NCI-H526 treated with DMSO at 0.1 percent for 48 hours (cell line): ENCODE data around the gene PHLDA3.
"Not testable (repeated sequence)": the region's sequence is repeated elsewhere in the genome, so short reads cannot be mapped to it uniquely, and the experiment has no call there.

Experiments
- DNase-seq: peaks from one replicate; lab custom pipeline; 2025; lab: John Stamatoyannopoulos, UW

Gene PHLDA3

DNA sequence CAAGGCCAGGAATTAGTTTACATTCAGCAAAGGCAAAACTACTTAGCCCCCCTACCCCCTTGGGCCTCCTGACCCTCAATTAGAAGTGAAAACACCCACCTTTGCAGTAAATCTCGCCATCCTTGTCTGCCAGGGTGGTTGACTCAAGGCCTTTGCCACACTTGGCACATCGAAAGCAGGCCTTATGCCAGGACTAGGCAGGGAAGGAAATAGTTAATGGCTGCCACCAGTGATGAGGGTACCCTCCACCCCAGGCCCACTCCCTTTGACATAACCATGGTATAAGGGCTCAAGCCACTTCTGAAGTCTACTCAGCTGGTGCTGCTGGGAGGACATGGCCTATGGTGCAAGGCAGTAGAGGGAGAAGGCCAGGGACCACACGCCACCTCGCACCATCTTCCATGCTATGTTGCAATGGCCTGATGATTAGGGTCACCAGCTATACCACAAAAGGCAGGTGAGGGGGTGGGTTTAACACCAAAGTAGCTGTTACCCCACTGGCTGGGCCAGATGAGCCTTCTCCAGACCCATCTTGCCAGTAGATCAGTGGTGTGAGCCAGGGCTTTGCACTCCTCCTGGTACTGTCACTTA is 16.3 kb upstream of the PHLDA3 start:
- no peak for DNase-seq

DNA sequence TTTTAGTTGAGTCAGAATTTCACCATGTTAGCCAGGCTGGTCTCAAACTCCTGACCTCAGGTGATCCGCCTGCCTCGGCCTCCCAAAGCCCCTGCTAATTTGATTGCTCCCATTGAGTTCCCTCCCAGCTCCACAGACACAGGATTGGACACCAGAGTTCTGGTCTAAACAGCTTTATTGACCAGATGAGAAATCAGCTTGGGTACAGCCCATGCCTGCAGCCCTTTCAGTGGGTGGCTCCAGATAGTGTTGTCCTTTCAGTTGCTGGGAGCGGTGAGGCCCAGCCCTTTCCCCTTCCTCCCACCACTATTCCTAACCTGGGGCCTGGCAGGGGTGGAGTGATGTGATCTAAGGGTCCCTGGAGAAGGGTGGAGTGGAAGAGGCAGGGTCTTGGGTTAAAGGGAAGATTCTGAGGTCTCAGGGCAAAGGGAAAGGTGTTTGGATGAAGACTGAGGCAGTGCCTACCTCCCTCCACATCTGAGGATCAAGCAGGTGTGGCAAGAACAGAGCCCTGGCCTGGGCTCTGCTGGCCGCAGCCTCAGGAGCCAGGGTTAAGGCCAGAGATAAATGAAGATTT is 14.5 kb upstream of the PHLDA3 start:
- DNase-seq, result no peak

GRCh38 chr1:201482755-201483154 is 13.8 kb upstream of the PHLDA3 start:
- no peak for DNase-seq

- DNase-seq, result peak; percentile 56
These were observed 12.9 kb upstream of the PHLDA3 start for GRCh38 chr1:201481761-201482493.

- no peak for DNase-seq
These were observed 12.0 kb upstream of the PHLDA3 start for GRCh38 chr1:201481004-201481380.

DNA sequence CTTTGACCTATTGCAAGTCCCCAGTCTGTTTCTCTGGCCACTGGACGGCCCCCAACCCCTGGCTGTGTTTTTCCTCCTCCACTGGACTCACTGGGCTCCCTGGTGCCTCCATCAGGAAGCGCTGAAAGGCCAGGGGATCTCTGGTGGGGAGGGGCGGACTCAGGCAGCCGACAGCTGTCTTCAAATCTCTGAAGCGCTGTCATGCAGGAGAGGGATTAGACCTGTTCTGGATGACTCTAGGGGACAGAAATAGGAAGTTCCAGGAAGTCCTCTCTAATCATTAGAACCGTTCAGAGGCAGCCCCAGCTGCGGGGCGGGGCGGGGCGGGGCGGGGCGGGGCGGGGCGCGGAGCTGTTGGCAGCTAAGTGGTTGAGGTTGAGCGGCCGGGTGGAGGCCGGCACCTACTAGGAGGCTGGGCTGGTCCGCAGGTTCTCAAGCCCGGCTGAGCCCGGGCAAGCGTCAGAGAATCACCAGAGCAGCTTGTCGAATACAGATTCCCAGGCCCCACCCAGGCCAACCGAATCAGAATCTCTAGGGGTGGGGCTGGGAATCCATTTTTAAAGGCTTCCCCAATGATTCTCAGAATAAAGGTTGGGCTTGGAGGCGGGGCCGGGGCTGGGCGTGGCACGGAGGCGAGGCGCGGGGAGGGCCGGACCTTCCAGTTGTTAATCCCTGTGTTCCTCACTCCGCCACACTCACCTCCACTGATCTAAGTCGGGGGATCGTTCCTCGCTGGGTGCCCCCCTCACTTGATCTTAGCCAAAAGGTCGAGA is 11.4 kb upstream of the PHLDA3 start:
- peak; percentile 62 for DNase-seq

DNA sequence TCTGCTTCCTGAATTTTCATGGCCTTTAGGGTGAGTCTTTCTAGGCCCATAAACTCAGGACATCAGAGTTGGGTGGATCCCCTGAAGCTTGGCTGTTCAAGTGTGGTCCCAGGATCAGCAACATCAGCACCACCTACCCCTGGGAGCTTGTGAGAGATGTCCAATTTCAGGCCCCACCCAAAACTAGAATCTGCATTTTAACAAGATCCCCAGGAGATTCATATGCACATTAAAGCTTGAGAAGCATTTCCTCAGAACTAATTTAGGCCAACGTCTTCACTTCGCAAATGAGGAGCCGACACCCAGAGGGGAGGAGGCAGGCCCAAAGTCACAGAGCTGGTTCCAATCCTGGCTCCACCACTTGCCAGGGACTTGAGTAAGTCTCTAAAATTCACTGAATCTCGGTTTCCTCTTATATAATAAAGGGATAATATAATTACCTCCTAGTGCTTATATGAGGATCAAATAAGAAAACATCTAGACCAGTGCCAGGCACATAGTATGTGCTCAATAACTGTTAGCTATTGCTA is 10.3 kb upstream of the PHLDA3 start:
- no peak for DNase-seq

DNA sequence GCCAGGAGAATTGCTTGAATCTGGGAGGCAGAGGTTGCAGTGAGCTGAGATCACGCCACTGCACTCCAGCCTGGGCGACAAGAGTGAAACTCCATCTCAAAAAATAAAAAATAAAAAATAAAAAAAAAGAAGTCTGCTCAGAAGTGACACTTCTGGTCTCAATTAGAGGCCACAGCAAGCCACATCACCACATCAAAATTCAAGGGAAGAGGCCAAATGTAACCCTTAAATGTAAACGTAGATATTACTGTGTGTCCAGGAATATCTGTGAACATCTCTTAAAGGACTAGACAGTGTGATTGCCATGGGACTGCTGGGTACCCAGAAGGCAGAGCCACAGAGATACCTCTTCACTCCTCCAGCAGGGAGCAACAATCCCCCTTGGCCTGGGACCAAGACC is 9.7 kb upstream of the PHLDA3 start:
- DNase-seq, result not testable (repeated sequence)

- no peak for DNase-seq
These were observed 7.8 kb upstream of the PHLDA3 start for GRCh38 chr1:201476670-201477344.

GRCh38 chr1:201475915-201476669 is 7.1 kb upstream of the PHLDA3 start:
- no peak for DNase-seq

DNA sequence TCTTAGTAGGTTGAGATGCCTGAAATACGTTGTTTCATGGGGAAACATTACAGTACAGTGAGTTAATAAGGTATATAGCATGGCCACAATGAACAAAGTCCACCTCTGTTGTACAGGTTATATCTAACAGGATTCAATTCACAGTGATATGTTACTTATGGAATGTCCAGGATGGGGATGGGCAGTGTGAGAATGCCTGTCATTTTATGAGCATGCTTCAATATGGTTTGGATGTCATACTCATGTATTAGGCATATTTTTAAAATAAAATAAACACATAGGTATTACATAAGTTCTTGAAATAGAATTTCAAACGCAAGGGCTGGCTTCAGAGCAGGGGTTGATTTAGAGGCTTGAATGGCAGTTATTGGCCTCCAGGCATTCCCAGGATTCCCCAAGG is 6.1 kb upstream of the PHLDA3 start:
- no peak for DNase-seq

DNA sequence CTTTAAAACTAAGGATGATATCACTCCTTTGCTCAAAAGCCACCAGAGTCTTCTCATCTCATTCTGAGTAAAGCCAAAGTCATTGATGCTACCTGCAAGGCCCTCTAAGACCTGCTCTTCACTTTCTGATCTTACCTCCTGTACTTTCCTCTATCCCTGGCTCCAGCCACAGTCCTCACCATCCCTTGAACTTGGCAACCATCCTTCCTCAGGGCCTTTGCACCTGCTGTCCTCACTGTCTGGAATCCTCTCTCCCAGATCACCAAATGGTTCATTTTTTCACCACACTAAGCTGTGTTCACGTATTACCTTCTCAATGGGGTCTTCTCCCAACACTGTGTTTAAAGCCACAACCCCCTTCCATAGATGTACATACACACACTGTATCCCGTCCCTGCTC is 4.3 kb upstream of the PHLDA3 start:
- no peak for DNase-seq

DNA sequence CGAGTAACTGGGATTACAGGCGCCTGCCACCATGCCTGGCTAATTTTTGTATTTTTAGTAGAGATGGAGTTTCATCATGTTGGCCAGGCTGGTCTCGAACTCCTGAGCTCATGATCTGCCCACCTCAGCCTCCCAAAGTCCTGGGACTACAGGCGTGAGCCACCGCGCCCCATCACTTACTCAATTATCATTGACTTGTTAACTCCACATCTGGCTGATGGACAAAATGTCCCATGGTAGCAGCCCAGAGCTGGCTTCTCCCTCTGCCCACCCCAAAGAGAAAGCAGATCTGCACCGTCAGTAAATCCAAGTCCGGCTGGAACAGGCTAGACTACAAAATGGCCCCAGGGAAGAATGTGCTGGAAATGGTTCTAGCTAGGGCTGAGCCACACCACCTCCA is 3.3 kb upstream of the PHLDA3 start:
- DNase-seq, result not testable (repeated sequence)

GRCh38 chr1:201471772-201472171 is 2.8 kb upstream of the PHLDA3 start:
- DNase-seq, result no peak

GRCh38 chr1:201470581-201470980 is 1.6 kb upstream of the PHLDA3 start:
- no peak for DNase-seq

- DNase-seq, result no peak
These were observed 672 bp upstream of the PHLDA3 start for GRCh38 chr1:201469645-201470074.

- DNase-seq, result no peak
These were observed 516 bp downstream of the PHLDA3 start for GRCh38 chr1:201468501-201468843.

DNA sequence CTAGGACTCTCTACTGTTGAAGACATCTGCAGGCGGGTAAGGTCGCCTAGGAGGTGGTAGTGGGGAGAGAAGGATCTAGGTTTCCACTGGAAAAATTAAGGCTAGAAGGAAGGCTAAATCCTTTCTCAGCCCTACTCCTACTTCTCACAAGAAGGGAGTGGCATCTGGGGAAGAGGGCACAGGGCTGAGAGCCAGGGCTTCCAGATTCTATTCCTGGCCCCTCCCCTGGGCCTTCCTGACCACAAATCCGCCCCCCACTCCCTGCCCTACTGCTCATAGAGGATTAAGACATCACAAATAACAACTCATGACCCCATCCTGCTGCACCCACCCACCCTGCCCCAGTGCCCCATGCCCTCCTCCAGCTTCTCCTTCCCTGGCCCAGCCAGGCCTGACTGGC is 2.5 kb downstream of the PHLDA3 start:
- DNase-seq, result no peak

GRCh38 chr1:201465698-201466290 is 3.2 kb downstream of the PHLDA3 start:
- DNase-seq, result no peak

- DNase-seq, result no peak
These were observed 5.9 kb downstream of the PHLDA3 start for GRCh38 chr1:201463071-201463552.
